Astrocyte (in vitro differentiated cells and primary cell): ENCODE measurements around the gene TMPO. TPM values are rescaled to one million over a fixed set of nuclear protein-coding genes. Genes with fewer than 3 reads are reported as not detected.
A peak's percentile ranks its signal among the peaks of the same experiment; 100 is the strongest.

Source experiments
- DNase-seq: peaks from one replicate; pipeline ENCODE4 v3.0.0-alpha.2; 2010; ENCODE audit warnings: low read depth
- FAIRE-seq: peaks from 2 replicates; lab custom pipeline; 2011; peaks lifted over from hg19 to GRCh38; lab: Jason Lieb, UNC
- H2AFZ ChIP-seq: 2 replicates; pipeline ENCODE4 v1.6.0; 2012; ENCODE audit warnings: low read depth, low read length, inconsistent platforms
- H3K27ac ChIP-seq: 2 replicates; pipeline ENCODE4 v1.5.1; 2011; ENCODE audit warnings: low read depth, low read length, inconsistent platforms
- H3K27me3 ChIP-seq: 2 replicates; pipeline ENCODE4 v1.6.0; 2011; ENCODE audit warnings: low read length, inconsistent platforms; ENCODE audit not compliant: insufficient read depth
- H3K36me3 ChIP-seq: 2 replicates; pipeline ENCODE4 v1.5.1; 2011; ENCODE audit warnings: low read length, inconsistent platforms; ENCODE audit not compliant: insufficient read depth
- H3K4me1 ChIP-seq: 2 replicates; pipeline ENCODE4 v1.5.1; 2011; ENCODE audit warnings: low read length, inconsistent platforms; ENCODE audit not compliant: insufficient read depth
- H3K4me2 ChIP-seq: 2 replicates; pipeline ENCODE4 v1.6.0; 2012; ENCODE audit warnings: low read length, inconsistent platforms
- H3K4me3 ChIP-seq: 2 replicates; pipeline ENCODE4 v1.5.1; 2011; ENCODE audit warnings: low read depth, mild to moderate bottlenecking, low read length, inconsistent platforms; ENCODE audit not compliant: insufficient read depth
- H3K79me2 ChIP-seq: 2 replicates; pipeline ENCODE4 v1.6.0; 2012; ENCODE audit warnings: mild to moderate bottlenecking, low read length, inconsistent platforms; ENCODE audit not compliant: insufficient read depth
- H3K9ac ChIP-seq: 2 replicates; pipeline ENCODE4 v1.6.0; 2012; ENCODE audit warnings: mild to moderate bottlenecking, low read length, inconsistent platforms
- H3K9me3 ChIP-seq: 2 replicates; pipeline ENCODE4 v1.5.1; 2012; ENCODE audit warnings: low read depth, mild to moderate bottlenecking, low read length, inconsistent platforms; ENCODE audit not compliant: insufficient read depth
- H4K20me1 ChIP-seq: 2 replicates; pipeline ENCODE4 v1.6.0; 2012; ENCODE audit warnings: low read length, inconsistent platforms; ENCODE audit not compliant: insufficient read depth
- H3K27ac Mint-ChIP-seq: one replicate; pipeline ENCODE4 v1.8.0; 2021; ENCODE audit warnings: mild to moderate bottlenecking, mixed read lengths; ENCODE audit not compliant: unreplicated experiment
- H3K27me3 Mint-ChIP-seq: one replicate; pipeline ENCODE4 v1.8.0; 2021; ENCODE audit warnings: low read depth, mixed read lengths; ENCODE audit not compliant: unreplicated experiment
- H3K36me3 Mint-ChIP-seq: one replicate; pipeline ENCODE4 v1.8.0; 2021; ENCODE audit warnings: low read depth, mixed read lengths; ENCODE audit not compliant: unreplicated experiment
- H3K4me1 Mint-ChIP-seq: one replicate; pipeline ENCODE4 v1.8.0; 2021; ENCODE audit warnings: low read depth, mixed read lengths; ENCODE audit not compliant: unreplicated experiment
- H3K4me3 Mint-ChIP-seq: one replicate; pipeline ENCODE4 v1.8.0; 2021; ENCODE audit warnings: mild to moderate bottlenecking, moderate library complexity, mixed read lengths; ENCODE audit not compliant: unreplicated experiment
- H3K9me3 Mint-ChIP-seq: one replicate; pipeline ENCODE4 v1.8.0; 2021; ENCODE audit warnings: mild to moderate bottlenecking, mixed read lengths; ENCODE audit not compliant: unreplicated experiment
- EZH2 ChIP-seq: IDR thresholded peaks from 2 replicates; pipeline ENCODE4 v1.6.1; 2012; ENCODE audit warnings: mild to moderate bottlenecking, low read length, inconsistent platforms; ENCODE audit not compliant: insufficient read depth
- total RNA-seq: library from RNA; stranded (reverse); gene quantifications from 2 replicates; pipeline ENCODE4 v1.2.1, GENCODE V29; 2021
- TF ChIP-seq, protein P1 (sequence below): IDR thresholded peaks from 2 replicates; pipeline ENCODE4 v1.5.1; 2011; ENCODE audit warnings: low read depth, mild to moderate bottlenecking, inconsistent platforms, low read length, moderate library complexity; ENCODE audit not compliant: insufficient read depth

The TMPO gene
- total RNA-seq, 1 donor from 2014 or later, result 39.2 TPM

DNA sequence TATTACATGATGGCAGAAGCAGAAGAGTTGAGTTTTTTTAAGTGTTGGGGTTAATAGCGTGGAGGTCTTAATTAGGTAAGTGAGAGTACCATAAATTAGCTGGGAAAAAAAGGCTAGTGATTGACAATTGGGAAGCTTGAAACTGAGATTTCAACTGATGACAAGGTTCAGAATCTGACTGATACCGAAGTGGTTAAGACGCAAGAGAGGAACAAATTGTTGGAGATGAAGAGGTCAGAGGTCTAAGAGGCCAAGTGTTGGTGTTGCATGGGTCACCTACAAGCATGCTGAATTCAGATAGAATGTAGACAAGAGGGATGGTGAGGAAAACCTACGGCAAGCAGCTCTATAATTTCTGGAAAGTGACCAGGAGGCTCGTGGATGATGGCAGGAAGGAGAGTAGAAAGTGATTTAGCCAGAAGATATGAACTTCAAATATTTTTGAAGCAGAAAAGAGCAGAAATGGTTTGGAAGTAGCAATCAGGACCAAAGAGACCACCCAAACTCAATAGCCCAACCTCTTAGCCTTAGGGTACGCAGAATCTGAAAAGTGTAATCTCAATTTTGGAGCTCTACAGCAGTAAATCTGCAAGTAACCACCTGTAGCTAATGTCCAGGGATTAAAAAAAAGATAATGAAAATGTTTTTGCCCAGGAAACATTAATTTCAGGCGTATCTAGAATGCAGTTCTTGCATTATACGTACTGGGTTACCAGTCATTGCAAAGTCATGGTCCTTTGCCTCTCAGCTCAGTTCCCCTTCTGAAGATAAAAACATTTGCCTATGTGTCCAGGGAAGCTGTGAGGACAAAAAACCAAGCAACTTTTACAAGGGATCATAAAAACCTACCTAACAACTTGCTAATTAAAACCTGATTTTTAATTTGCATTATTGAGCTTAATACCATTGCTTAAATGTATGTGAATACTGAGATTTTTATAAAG is 1.7 kb upstream of the TMPO start:
- no peaks in the 10 kb centered on the region for H3K27me3 ChIP-seq
- no peak for TF ChIP-seq EZH2
- TF ChIP-seq, protein P1, sequence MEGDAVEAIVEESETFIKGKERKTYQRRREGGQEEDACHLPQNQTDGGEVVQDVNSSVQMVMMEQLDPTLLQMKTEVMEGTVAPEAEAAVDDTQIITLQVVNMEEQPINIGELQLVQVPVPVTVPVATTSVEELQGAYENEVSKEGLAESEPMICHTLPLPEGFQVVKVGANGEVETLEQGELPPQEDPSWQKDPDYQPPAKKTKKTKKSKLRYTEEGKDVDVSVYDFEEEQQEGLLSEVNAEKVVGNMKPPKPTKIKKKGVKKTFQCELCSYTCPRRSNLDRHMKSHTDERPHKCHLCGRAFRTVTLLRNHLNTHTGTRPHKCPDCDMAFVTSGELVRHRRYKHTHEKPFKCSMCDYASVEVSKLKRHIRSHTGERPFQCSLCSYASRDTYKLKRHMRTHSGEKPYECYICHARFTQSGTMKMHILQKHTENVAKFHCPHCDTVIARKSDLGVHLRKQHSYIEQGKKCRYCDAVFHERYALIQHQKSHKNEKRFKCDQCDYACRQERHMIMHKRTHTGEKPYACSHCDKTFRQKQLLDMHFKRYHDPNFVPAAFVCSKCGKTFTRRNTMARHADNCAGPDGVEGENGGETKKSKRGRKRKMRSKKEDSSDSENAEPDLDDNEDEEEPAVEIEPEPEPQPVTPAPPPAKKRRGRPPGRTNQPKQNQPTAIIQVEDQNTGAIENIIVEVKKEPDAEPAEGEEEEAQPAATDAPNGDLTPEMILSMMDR, result no peak
- Mint-ChIP-seq H3K4me3 (peak overlapping the region; percentile 94), H3K4me1 (peaks cover 6% of the 10 kb centered on the region), H3K9me3 (no peaks in the 10 kb centered on the region), H3K27me3 (no peaks in the 10 kb centered on the region), H3K36me3 (no peaks in the 10 kb centered on the region), H3K27ac (peak overlapping the region; percentile 21)
- DNase-seq (no peak), FAIRE-seq (no peak)
- peak overlapping the region; percentile 89 for H3K4me2 ChIP-seq
- peaks cover 50% of the 10 kb centered on the region for H3K79me2 ChIP-seq
- H4K20me1 ChIP-seq, result no peaks in the 10 kb centered on the region
- no peaks in the 10 kb centered on the region for H3K9me3 ChIP-seq
- H3K27ac ChIP-seq, result no peak overlapping the region
- peak overlapping the region; percentile 97 for H3K9ac ChIP-seq
- no peaks in the 10 kb centered on the region for H3K36me3 ChIP-seq
- H3K4me1 ChIP-seq, result peaks cover 5% of the 10 kb centered on the region
- H2AFZ ChIP-seq, result no peak overlapping the region
- H3K4me3 ChIP-seq, result no peak overlapping the region

DNA sequence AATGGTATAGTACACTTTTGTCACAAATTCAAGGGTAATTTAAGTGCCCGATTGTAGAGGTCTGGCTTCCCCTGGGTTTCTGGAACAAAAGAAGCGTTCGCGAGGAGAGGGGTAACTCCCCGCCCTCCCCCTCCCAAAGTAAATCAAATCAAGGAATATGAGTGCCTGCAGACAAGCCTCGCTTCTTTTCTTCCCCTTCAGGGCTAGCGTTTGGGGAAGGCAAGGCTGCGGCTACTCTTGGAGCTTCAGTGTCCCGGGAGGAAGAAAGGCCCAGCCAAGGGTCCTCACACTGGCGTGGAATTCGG is 456 bp upstream of the TMPO start:
- Histone ChIP-seq H4K20me1 (no peaks in the 10 kb centered on the region), H3K79me2 (peaks cover 62% of the 10 kb centered on the region), H3K27ac (peak overlapping the region; percentile 94), H3K4me2 (peak overlapping the region; percentile 89), H3K36me3 (no peaks in the 10 kb centered on the region), H3K9ac (peak overlapping the region; percentile 97), H3K27me3 (no peaks in the 10 kb centered on the region), H3K4me3 (peak overlapping the region; percentile 91), H2AFZ (peak overlapping the region; percentile 94), H3K4me1 (peaks cover 5% of the 10 kb centered on the region), H3K9me3 (no peaks in the 10 kb centered on the region)
- Mint-ChIP-seq H3K27me3 (no peaks in the 10 kb centered on the region), H3K4me3 (peak overlapping the region; percentile 94), H3K27ac (peak overlapping the region; percentile 93), H3K9me3 (no peaks in the 10 kb centered on the region), H3K36me3 (no peaks in the 10 kb centered on the region), H3K4me1 (peaks cover 6% of the 10 kb centered on the region)
- TF ChIP-seq EZH2, result no peak
- TF ChIP-seq, protein P1, result no peak
- no peak for FAIRE-seq
- DNase-seq, result no peak
